VCaP (cell line): ENCODE measurements around the gene ADCY4.
A peak's percentile ranks its signal among the peaks of the same experiment; 100 is the strongest.
"Not testable (repeated sequence)": the region's sequence is repeated elsewhere in the genome, so short reads cannot be mapped to it uniquely, and the experiment has no call there.

Experiments used
- H3K27ac ChIP-seq: fragments of 450-650 bp; 2 replicates; pipeline ENCODE4 v1.5.1; 2017
- CTCF ChIP-seq: fragments of 450-650 bp; conservative IDR thresholded peaks from 2 replicates; pipeline ENCODE4 v1.5.1; 2017; ENCODE audit warnings: mild to moderate bottlenecking, moderate library complexity

ADCY4 gene

DNA sequence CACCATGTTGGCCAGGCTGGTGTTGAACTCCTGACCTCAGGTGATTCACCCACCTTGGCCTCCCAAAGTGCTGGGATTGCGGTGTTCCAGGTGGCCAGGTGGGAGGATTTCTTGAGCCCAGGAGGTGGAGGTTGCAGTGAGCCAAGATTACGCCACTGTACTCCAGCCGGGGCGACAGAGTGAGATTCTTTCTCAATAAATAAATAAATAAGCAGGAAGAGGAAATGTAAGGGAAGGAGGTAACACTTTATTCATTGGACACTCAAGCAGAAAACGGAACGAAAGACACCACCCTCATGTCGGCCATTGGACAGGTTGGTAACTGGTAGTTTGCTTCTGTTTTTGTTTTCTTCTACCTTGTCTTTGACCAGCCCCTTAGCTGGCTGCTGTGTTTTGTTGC is 20.1 kb upstream of the ADCY4 start:
- TF ChIP-seq CTCF: no peak
- no peak overlapping the region for H3K27ac ChIP-seq

- not testable (repeated sequence) for H3K27ac ChIP-seq
Measured at GRCh38 chr14:24354482-24354825, 19.6 kb upstream of the ADCY4 start.

DNA sequence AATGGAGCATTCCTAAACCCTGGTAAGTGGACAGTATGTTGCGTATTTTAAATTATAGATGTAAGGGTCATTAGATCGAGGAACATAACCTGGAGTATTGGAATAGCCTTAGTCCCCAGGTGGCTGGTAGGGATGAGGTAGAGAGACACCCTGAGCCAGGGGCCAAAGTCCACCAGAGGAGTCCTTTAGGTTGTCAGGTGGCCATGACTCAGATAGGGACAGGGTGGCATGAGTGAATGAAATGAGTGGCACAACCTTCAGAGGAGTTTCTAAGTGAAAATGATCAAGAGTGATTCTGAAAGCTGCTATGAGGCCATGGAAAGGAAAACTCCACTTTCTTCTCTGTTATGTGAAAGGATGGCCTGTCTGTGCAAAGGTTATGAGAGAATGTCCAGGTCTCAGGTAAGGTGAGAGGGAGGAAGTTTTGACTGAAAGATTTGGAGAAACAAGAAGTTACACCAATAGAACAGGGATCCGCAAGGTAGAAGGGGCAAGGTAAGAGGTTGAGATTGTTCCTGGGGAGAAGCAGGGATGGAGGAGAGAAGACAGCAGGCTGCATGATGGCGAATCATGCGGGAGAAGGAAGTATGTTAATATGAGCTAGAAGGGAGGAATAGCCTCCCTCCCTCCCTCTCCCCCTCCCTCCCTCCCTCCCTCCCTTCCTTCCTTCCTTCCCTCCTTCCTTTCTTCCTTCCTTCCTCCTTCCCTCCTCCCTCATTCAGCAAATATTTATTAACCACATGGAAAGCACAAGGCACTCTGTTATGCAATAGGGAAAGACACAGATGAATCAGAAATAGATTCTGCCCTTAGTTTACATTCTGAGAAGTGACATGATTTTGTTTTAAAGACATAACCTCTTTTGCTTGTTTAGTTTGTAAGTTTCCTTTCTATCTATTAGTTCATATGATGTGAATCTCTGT is 18.9 kb upstream of the ADCY4 start:
- no peak overlapping the region for H3K27ac ChIP-seq
- TF ChIP-seq CTCF: no peak

GRCh38 chr14:24351517-24351916 is 16.6 kb upstream of the ADCY4 start:
- TF ChIP-seq CTCF: peak; percentile 23; the same call in 1 of the 2 replicates
- no peak overlapping the region for H3K27ac ChIP-seq

DNA sequence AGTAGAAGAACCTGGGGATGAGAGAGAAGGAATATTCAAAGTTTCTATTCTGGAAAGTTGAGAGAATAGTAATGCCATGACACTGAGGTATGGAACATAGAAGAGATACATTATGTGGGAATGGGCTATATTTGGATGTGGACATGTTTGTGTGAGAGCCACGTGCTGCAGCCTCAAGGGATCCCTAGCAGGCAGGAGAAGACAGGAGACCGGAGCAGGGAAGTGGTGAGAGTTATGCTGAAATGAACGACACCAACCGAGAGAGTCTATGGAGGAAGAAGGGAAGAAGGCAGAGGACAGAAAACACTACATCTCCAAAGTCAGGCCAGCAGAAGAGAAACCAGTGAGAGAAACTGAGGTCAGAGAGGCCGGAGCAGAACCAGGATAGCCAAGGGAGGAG is 14.9 kb upstream of the ADCY4 start:
- no peak overlapping the region for H3K27ac ChIP-seq
- no peak for TF ChIP-seq CTCF

DNA sequence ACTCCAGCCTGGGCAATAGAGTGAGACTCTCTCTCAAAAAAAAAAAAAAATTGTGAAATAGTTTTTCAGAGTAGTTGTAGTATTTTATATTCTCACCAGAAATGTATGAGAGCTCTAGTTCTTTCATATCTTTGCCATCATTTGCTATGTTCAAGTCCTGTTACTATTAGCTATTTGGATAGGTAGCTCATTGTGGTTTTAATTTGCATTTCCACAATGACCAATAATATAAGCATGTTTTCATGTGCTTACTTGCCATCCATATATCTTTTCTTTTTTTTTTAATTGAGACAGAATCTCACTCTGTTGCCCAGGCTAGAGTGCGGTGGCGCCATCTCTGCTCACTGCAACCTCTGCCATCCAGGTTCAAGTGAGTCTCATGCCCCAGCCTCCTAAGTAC is 13.3 kb upstream of the ADCY4 start:
- H3K27ac ChIP-seq: no peak overlapping the region
- no peak for TF ChIP-seq CTCF

GRCh38 chr14:24347134-24347533 is 12.3 kb upstream of the ADCY4 start:
- no peak for TF ChIP-seq CTCF
- H3K27ac ChIP-seq: no peak overlapping the region
